ENCODE measurements around the gene PCNX3. TPM values are rescaled to one million over a fixed set of nuclear protein-coding genes. Genes with fewer than 3 reads are reported as not detected.

The PCNX3 gene
- total RNA-seq, 2 donors from 2014 or later: 37.5 to 39.5 TPM

DNA sequence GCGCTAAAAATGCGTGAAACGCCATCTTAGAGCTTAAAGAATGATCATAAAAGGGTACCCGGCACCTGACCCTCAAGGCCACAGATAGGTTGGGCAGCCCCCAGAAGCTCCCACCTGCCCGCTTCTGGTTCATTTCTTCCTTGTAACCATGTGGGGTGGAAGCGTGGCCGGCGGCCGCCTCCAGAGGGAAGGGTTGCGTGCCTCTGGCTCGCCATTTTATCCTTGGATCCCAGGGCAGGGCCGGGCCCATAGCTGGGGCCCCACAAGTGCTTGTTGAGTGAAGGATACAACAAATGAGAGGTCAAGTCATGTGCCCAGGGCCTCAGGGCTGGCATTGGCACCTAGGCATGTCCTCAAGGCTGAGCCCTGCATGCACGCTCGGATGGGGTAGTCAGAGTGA, 5.9 kb downstream of the PCNX3 start:
- no peak overlapping the region for H3K4me3 ChIP-seq
- H3K36me3 ChIP-seq: peaks cover 66% of the 10 kb centered on the region
- ATAC-seq (ENCODE audit: insufficient number of reproducible peaks, low FRiP score, low read depth) (no peak), DNase-seq (ENCODE audit: low spot score) (no peak)
- H3K9me3 ChIP-seq: no peaks in the 10 kb centered on the region
- no peak overlapping the region for H3K27ac ChIP-seq
- TF ChIP-seq, protein P1, sequence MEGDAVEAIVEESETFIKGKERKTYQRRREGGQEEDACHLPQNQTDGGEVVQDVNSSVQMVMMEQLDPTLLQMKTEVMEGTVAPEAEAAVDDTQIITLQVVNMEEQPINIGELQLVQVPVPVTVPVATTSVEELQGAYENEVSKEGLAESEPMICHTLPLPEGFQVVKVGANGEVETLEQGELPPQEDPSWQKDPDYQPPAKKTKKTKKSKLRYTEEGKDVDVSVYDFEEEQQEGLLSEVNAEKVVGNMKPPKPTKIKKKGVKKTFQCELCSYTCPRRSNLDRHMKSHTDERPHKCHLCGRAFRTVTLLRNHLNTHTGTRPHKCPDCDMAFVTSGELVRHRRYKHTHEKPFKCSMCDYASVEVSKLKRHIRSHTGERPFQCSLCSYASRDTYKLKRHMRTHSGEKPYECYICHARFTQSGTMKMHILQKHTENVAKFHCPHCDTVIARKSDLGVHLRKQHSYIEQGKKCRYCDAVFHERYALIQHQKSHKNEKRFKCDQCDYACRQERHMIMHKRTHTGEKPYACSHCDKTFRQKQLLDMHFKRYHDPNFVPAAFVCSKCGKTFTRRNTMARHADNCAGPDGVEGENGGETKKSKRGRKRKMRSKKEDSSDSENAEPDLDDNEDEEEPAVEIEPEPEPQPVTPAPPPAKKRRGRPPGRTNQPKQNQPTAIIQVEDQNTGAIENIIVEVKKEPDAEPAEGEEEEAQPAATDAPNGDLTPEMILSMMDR (IDR thresholded peaks at IDR 0.05): no peak
- no peaks in the 10 kb centered on the region for H3K27me3 ChIP-seq (replicated peaks; ENCODE audit: insufficient read depth)
- H3K4me1 ChIP-seq (ENCODE audit: control insufficient read depth in 1 of 2, low read depth in 2 of 2): peaks cover 9 to 12% of the 10 kb centered on the region in 2 donors

DNA sequence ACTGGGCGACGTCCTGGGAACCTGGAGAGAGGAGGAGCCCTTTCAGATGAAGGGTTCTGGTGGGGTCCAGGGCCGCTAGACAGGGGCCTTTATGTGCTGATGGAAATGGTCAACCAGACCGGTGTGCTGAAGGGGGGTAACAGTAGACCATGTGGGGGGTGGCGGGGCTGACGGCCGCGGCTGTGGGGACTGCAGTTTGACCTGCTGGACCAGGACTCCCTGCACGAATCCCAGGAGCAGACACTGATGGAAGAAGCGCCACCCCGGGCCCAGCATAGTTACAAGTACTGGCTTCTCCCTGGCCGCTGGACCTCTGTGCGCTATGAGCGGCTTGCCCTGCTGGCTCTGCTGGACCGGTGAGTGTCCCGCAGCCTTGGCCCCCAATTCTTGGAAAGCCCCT, 6.4 kb downstream of the PCNX3 start:
- Histone ChIP-seq H3K36me3 (peaks cover 68% of the 10 kb centered on the region), H3K27me3 (replicated peaks; ENCODE audit: insufficient read depth) (no peaks in the 10 kb centered on the region), H3K9me3 (no peaks in the 10 kb centered on the region), H3K27ac (no peak overlapping the region), H3K4me1 (ENCODE audit: control insufficient read depth in 1 of 2, low read depth in 2 of 2) (peaks cover 3 to 6% of the 10 kb centered on the region in 2 donors), H3K4me3 (no peak overlapping the region)
- ATAC-seq (ENCODE audit: insufficient number of reproducible peaks, low FRiP score, low read depth) (no peak), DNase-seq (ENCODE audit: low spot score) (no peak)
- TF ChIP-seq, protein P1 (IDR thresholded peaks at IDR 0.05): no peak

DNA sequence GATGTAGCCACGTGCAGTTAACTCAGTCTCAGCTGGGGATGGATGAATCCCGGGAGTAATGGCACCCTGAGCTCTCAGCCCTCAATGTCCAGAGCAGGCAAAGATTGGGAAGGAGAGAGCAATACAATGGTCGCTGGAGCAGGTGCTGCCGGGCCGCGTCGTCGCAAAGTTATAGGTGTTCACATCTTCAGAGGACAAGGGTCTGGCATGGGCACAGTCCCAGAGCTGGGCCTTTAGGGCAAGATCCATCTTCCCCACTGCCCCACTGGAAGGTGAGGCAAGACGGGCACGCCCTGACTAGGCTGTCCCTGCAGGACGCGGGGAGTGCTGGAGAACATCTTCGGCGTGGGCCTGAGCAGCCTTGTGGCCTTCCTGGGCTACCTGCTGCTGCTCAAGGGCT, 7.6 kb downstream of the PCNX3 start:
- H3K9me3 ChIP-seq: no peaks in the 10 kb centered on the region
- ATAC-seq (ENCODE audit: insufficient number of reproducible peaks, low FRiP score, low read depth): no peak
- peaks cover 70% of the 10 kb centered on the region for H3K36me3 ChIP-seq
- TF ChIP-seq, protein P1 (IDR thresholded peaks at IDR 0.05): no peak
- no peaks in the 10 kb centered on the region for H3K4me1 ChIP-seq (ENCODE audit: control insufficient read depth in 1 of 2, low read depth in 2 of 2)
- no peak overlapping the region for H3K4me3 ChIP-seq
- no peaks in the 10 kb centered on the region for H3K27me3 ChIP-seq (replicated peaks; ENCODE audit: insufficient read depth)
- no peak overlapping the region for H3K27ac ChIP-seq
- DNase-seq (ENCODE audit: low spot score): no peak

DNA sequence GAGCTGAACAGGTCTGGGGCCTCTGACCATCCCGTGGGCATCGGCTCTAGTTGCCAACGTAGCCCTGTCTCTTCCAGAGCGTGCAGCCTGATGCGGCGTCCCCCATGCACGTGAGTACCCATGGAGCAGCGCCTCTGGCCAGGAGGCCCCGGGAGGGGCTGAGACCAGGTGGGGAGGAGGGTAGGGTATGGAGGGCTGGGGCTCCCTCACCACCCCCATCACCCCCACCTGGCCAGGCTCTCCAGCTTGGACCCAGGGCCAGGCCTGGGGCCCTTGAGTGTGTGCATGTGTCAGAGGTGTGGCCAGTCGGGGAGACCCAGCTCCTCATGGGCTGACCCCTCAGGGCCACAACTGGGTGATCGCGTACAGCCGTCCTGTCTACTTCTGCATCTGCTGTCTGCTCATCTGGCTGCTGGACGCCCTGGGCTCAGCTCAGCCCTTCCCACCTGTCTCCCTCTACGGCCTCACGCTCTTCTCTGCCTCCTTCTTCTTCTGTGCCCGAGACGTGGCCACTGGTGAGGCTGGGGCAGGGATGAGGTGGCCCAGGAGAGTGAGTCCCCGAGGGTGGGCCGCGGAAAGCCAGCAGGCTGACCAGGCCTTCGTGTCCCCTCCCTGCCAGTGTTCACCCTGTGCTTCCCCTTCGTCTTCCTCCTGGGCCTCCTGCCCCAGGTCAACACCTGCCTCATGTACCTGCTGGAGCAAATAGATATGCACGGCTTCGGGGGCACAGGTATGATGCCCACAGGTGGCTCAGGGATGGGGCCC, 8.5 kb downstream of the PCNX3 start:
- DNase-seq (ENCODE audit: low spot score) (no peak), ATAC-seq (ENCODE audit: insufficient number of reproducible peaks, low FRiP score, low read depth) (no peak)
- TF ChIP-seq, protein P1 (IDR thresholded peaks at IDR 0.05): no peak
- Histone ChIP-seq H3K36me3 (peaks cover 68% of the 10 kb centered on the region), H3K4me3 (no peak overlapping the region), H3K4me1 (ENCODE audit: control insufficient read depth in 1 of 2, low read depth in 2 of 2) (no peaks in the 10 kb centered on the region), H3K27me3 (replicated peaks; ENCODE audit: insufficient read depth) (no peaks in the 10 kb centered on the region), H3K27ac (no peak overlapping the region), H3K9me3 (no peaks in the 10 kb centered on the region)

DNA sequence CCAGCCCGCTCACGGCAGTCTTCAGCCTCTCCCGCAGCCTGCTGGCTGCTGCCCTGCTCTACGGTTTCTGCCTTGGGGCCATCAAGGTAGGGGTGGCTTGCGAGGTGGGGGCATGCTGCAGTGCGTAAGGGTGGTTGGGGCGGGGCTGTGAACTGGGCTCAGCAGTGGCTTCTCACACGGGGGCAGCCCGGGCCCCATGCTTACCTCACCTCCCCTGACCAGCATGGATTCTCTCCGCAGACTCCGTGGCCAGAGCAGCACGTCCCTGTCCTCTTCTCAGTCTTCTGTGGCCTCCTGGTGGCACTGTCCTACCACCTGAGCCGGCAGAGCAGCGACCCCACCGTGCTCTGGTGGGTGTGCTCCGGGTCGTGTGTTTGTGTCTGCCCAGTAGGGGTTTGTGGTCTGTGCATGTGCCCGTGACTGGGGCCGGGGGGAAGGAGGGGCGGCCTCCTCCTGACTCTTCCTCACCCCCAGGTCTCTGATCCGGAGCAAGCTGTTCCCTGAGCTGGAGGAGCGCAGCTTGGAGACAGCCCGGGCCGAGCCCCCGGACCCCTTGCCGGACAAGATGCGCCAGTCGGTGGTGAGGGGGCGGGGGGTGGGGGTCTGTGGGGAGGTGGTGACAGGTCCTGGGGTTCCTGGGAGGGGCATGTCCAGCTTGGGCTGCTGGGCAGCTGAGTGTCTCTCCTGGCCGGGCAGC, 9.5 kb downstream of the PCNX3 start:
- ATAC-seq (ENCODE audit: insufficient number of reproducible peaks, low FRiP score, low read depth) (no peak), DNase-seq (ENCODE audit: low spot score) (no peak)
- Histone ChIP-seq H3K36me3 (peaks cover 67% of the 10 kb centered on the region), H3K4me3 (no peak overlapping the region), H3K9me3 (no peaks in the 10 kb centered on the region), H3K27me3 (replicated peaks; ENCODE audit: insufficient read depth) (no peaks in the 10 kb centered on the region), H3K4me1 (ENCODE audit: control insufficient read depth in 1 of 2, low read depth in 2 of 2) (no peaks in the 10 kb centered on the region), H3K27ac (no peak overlapping the region)
- TF ChIP-seq, protein P1 (IDR thresholded peaks at IDR 0.05): no peak

Measured in thoracic aorta (tissue), 2 donors.